Lower leg skin (tissue), 3 donors: ENCODE data around the gene PCDH9.

Experiments used
- POLR2A ChIP-seq, 2 donors: fragments of 450-650 bp; IDR thresholded peaks; one replicate each; pipeline ENCODE4 v1.6.1; 2016 to 2017; ENCODE audit warnings: antibody characterized with exemption in 2 of 2, mild to moderate bottlenecking in 1 of 2, moderate library complexity in 1 of 2
- TF ChIP-seq, protein P1 (sequence below), 3 donors: fragments of 450-650 bp; IDR thresholded peaks; one replicate each; pipeline ENCODE4 v1.5.1; 2016; ENCODE audit warnings: antibody characterized with exemption in 3 of 3, mild to moderate bottlenecking in 3 of 3, moderate library complexity in 2 of 3

GRCh38 chr13:66414066-66414800 is 815.9 kb downstream of the PCDH9 start:
- TF ChIP-seq, protein P1, sequence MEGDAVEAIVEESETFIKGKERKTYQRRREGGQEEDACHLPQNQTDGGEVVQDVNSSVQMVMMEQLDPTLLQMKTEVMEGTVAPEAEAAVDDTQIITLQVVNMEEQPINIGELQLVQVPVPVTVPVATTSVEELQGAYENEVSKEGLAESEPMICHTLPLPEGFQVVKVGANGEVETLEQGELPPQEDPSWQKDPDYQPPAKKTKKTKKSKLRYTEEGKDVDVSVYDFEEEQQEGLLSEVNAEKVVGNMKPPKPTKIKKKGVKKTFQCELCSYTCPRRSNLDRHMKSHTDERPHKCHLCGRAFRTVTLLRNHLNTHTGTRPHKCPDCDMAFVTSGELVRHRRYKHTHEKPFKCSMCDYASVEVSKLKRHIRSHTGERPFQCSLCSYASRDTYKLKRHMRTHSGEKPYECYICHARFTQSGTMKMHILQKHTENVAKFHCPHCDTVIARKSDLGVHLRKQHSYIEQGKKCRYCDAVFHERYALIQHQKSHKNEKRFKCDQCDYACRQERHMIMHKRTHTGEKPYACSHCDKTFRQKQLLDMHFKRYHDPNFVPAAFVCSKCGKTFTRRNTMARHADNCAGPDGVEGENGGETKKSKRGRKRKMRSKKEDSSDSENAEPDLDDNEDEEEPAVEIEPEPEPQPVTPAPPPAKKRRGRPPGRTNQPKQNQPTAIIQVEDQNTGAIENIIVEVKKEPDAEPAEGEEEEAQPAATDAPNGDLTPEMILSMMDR (IDR thresholded peaks at IDR 0.05): no peak
- TF ChIP-seq POLR2A (IDR thresholded peaks at IDR 0.05): no peak
